Measurements from ENCODE around the gene UTS2B.

The UTS2B gene

GRCh38 chr3:191329654-191330529, at the start of gene UTS2B:
Gene UTS2B (minus strand): TSS chr3:191330526. CDS start chr3:191282189, 48,337 bp downstream.
- DNase-seq (ENCODE audit: low read depth), result peak; percentile 61
- no peak for TF ChIP-seq CTCF (IDR thresholded peaks at IDR 0.05; ENCODE audit: low read length, missing control alignments)
- peak within 1 kb of the TSS; percentile 76 for H3K4me3 ChIP-seq (replicated peaks; ENCODE audit: low read depth, low read length)

- TF ChIP-seq CTCF (IDR thresholded peaks at IDR 0.05; ENCODE audit: low read length, missing control alignments), result no peak
- H3K4me3 ChIP-seq (replicated peaks; ENCODE audit: low read depth, low read length), result no peak overlapping the region
- DNase-seq (ENCODE audit: low read depth), result peak; percentile 36
Measured at GRCh38 chr3:191380001-191380400, 49.7 kb upstream of the UTS2B start.

- no peak overlapping the region for H3K4me3 ChIP-seq (replicated peaks; ENCODE audit: low read depth, low read length)
- DNase-seq (ENCODE audit: low read depth), result no peak
- no peak for TF ChIP-seq CTCF (IDR thresholded peaks at IDR 0.05; ENCODE audit: low read length, missing control alignments)
Measured at GRCh38 chr3:191379446-191379845, 49.1 kb upstream of the UTS2B start.

GRCh38 chr3:191378142-191378812, 48.0 kb upstream of the UTS2B start:
- no peak for DNase-seq (ENCODE audit: low read depth)
- no peak overlapping the region for H3K4me3 ChIP-seq (replicated peaks; ENCODE audit: low read depth, low read length)
- TF ChIP-seq CTCF (IDR thresholded peaks at IDR 0.05; ENCODE audit: low read length, missing control alignments), result no peak

GRCh38 chr3:191376516-191377141, 46.3 kb upstream of the UTS2B start:
- peak; percentile 84 for DNase-seq (ENCODE audit: low read depth)
- no peak overlapping the region for H3K4me3 ChIP-seq (replicated peaks; ENCODE audit: low read depth, low read length)
- no peak for TF ChIP-seq CTCF (IDR thresholded peaks at IDR 0.05; ENCODE audit: low read length, missing control alignments)

GRCh38 chr3:191373327-191373726, 43.0 kb upstream of the UTS2B start:
- H3K4me3 ChIP-seq (replicated peaks; ENCODE audit: low read depth, low read length), result no peak overlapping the region
- DNase-seq (ENCODE audit: low read depth), result peak; percentile 54
- no peak for TF ChIP-seq CTCF (IDR thresholded peaks at IDR 0.05; ENCODE audit: low read length, missing control alignments)

Data from fibroblast of pulmonary artery (primary cell).